Muscle layer of duodenum (tissue), 2 donors: Measurements from ENCODE around the gene JAKMIP1.

Experiments
- H3K27ac ChIP-seq: one replicate; pipeline ENCODE4 v1.7.0; 2013; ENCODE audit warnings: mild to moderate bottlenecking, low read length
- H3K27me3 ChIP-seq: one replicate; pipeline ENCODE4 v1.7.0; 2013; ENCODE audit warnings: low read depth, mild to moderate bottlenecking, control low read depth, low read length
- H3K36me3 ChIP-seq, 2 donors: one replicate each; pipeline ENCODE4 v1.7.0; 2013; ENCODE audit warnings: low read length in 2 of 2, control low read depth in 1 of 2, mild to moderate bottlenecking in 1 of 2; ENCODE audit not compliant: insufficient read depth in 2 of 2, control insufficient read depth in 1 of 2
- H3K4me1 ChIP-seq, 2 donors: one replicate each; pipeline ENCODE4 v1.7.0; 2013; ENCODE audit warnings: low read length in 2 of 2, mild to moderate bottlenecking in 2 of 2, control low read depth in 1 of 2, moderate library complexity in 1 of 2; ENCODE audit not compliant: insufficient read depth in 2 of 2, control insufficient read depth in 1 of 2
- H3K4me3 ChIP-seq, 2 donors: one replicate each; pipeline ENCODE4 v1.7.0; 2013; ENCODE audit warnings: low read length in 2 of 2, low read depth in 1 of 2, mild to moderate bottlenecking in 1 of 2
- H3K9me3 ChIP-seq, 2 donors: one replicate each; pipeline ENCODE4 v1.7.0; 2013; ENCODE audit warnings: low read length in 2 of 2, control low read depth in 1 of 2, mild to moderate bottlenecking in 1 of 2; ENCODE audit not compliant: control insufficient read depth in 1 of 2
- donor health status: healthy.

The JAKMIP1 gene

DNA sequence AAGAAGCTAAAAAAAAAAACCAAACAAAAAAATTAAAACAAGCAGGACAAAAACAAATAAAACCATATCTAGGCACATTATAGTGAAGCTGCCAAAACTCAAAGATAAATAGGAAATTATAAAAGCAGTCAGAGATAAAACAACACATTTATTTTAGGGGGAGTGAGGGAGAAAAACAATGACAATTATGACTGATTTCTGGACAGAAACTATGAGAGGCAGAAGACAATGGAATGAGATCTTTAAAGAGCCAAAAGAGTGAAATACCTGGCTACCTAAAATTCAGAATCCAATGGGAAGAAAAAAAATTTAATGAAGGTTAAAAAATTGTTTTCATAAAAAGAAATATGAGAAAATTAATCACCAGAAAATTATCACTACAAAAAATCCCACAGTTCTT lies 215.5 kb downstream of the JAKMIP1 start:
- Histone ChIP-seq H3K27ac (no peak overlapping the region), H3K9me3 (peaks cover 0 to 4% of the 10 kb centered on the region in 2 donors), H3K36me3 (no peaks in the 10 kb centered on the region), H3K4me1 (no peaks in the 10 kb centered on the region), H3K4me3 (no peak overlapping the region), H3K27me3 (no peaks in the 10 kb centered on the region)

DNA sequence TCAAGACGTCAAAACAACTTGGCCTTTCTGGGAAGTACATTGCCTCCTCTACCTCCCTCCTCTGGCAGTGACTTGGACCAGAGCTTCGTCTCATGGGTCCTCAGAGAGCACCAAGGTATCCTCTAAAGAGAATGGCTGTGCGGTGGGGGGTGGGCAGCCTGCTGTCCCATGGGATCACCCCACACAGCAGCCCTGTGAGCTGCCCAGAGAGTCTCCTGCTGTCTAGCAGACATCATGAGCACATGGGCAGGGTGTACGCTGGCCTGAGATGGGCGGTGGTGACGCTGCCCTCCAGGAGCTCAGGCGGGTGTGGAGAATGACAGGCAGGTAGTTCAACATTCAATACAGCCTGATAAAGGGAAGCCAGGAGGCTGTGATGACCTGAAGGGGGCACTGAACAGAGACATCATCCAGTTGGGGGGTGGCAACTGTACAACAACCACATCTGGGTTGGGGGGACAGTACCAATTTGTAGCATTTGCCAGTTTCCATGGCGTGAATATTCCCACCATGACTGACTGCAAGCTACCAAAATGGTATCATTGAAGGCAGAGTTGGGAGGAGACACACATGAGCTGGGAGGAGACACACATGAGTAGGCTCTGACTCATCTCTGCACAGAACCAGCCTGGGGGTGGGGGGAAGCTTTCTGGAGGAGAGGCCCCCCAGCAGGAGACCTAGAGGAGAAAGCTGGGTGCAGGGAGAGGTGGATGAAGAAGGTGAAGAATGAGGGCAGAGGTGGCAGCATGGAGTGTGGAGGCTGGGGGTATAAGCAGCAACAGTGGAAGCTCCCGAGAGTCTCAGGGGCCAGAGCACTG lies 218.0 kb downstream of the JAKMIP1 start:
- H3K4me1 ChIP-seq: no peaks in the 10 kb centered on the region
- no peaks in the 10 kb centered on the region for H3K36me3 ChIP-seq
- H3K4me3 ChIP-seq: no peak overlapping the region
- H3K27me3 ChIP-seq: no peaks in the 10 kb centered on the region
- no peak overlapping the region for H3K27ac ChIP-seq
- H3K9me3 ChIP-seq: peaks cover 0 to 4% of the 10 kb centered on the region in 2 donors

DNA sequence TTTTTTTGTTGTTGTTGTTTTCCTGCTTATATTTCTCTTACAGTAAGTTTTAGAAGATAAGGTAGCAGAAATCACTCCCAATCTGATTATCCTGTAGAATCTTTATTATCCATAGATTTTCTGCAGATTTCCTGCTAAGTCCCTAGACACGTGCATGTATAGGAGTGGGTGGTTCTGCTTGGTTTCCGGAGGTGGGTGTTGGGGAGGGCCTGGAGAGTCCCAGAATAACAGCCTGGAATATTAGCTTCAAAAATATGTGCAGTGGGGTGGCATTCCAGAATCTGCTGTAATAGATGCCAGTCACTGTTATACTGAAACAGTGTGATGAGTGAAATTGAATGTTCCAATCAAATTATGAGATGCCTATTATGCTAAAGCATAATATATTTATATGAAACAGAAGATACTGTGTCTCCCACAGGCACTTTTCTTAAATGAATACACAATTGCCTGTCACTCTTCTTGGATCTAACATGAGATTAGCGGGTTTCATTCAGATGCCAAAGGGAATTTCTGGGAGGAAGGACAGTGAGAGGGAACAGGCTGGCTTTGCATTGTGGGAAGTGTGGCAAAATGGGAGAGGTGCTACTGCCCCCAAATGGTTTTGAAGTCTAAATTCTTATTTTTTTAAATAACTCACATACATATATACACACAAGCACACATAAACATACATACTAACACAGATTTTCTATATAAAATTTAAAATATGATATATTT lies 219.8 kb downstream of the JAKMIP1 start:
- H3K4me1 ChIP-seq: no peaks in the 10 kb centered on the region
- no peak overlapping the region for H3K27ac ChIP-seq
- H3K4me3 ChIP-seq: no peak overlapping the region
- no peaks in the 10 kb centered on the region for H3K27me3 ChIP-seq
- no peaks in the 10 kb centered on the region for H3K36me3 ChIP-seq
- peaks cover 0 to 4% of the 10 kb centered on the region in 2 donors for H3K9me3 ChIP-seq

DNA sequence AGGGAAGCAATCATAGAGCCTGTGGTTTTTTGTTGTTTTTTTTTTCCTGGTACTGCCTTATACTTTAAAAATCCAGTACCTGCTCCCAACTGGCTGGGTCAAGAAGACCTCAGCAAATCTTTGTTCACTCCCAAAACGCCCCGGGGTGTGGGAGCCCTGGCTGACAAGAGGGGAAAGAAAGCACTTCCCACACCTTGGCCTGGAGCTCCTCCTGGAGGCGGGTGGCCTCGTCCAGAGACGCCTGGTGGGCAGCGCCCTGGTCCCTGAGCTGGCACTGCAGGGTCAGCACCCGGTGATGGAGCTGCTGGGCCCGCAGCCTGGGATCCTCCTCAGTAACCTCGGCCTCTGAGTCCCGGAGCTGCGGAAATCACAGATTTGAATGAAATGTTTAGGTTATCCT lies 220.4 kb downstream of the JAKMIP1 start:
- Histone ChIP-seq H3K9me3 (peaks cover 0 to 3% of the 10 kb centered on the region in 2 donors), H3K36me3 (no peaks in the 10 kb centered on the region), H3K4me3 (no peak overlapping the region), H3K27ac (no peak overlapping the region), H3K27me3 (no peaks in the 10 kb centered on the region), H3K4me1 (no peaks in the 10 kb centered on the region)

DNA sequence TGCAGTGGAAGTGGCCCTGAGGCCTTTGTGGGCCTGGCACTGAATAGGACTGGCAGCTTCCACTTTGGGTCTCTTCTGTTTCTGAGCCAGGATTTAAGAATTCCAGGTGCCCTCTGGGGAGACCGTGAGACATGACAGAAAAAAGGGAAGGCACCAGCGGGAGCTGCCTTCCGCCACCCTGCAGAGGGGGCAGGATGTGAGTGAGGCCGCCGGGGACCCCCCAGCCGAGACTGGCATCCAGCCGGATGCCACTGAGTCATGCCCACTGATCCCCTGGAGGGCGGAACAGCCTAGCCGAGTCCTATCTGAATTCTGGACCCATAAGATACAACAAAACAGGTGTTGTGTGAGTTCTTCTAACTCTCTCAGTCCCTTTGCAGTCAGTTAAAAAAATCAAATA lies 223.4 kb downstream of the JAKMIP1 start:
- Histone ChIP-seq H3K27ac (no peak overlapping the region), H3K36me3 (no peaks in the 10 kb centered on the region), H3K4me3 (no peak overlapping the region), H3K4me1 (no peaks in the 10 kb centered on the region), H3K27me3 (peaks cover 5% of the 10 kb centered on the region), H3K9me3 (no peaks in the 10 kb centered on the region)

DNA sequence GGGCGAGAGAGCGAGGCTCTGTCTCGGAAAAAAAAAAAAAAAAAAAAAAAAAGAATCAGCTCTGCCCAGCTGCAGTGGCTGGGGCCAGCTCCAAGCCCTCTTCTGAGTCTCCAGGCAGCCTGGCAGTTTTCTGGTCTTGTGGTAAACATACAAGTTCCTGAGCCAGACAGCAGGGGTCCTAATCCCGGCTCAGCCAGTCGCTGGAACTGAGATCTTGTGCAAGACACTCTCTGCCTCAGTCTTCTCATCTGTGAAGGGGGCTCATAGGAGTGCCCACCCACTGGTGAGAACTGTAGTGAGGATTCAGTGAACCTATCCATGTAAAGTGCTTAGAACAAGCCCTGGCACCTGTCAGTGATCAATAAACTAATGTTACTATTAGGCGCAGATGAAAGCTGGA lies 223.9 kb downstream of the JAKMIP1 start:
- Histone ChIP-seq H3K9me3 (no peaks in the 10 kb centered on the region), H3K27me3 (peaks cover 5% of the 10 kb centered on the region), H3K4me1 (no peaks in the 10 kb centered on the region), H3K4me3 (no peak overlapping the region), H3K36me3 (no peaks in the 10 kb centered on the region), H3K27ac (no peak overlapping the region)
